ENCODE measurements around the gene ATP6V0A1. TPM values are rescaled to one million over a fixed set of nuclear protein-coding genes. Genes with fewer than 3 reads are reported as not detected.

ATP6V0A1 gene
- total and polyA plus RNA-seq, 2 donors (not counting 3 experiments of a cell fraction or from before 2014, with no cell fraction given): 37.3 to 49.2 TPM

GRCh38 chr17:42502926-42503325 is 44.2 kb downstream of the ATP6V0A1 start:
- no peak overlapping the region for H2AFZ ChIP-seq (ENCODE audit: low read depth, low read length)
- H3K4me2 ChIP-seq (ENCODE audit: insufficient read depth, low read length): no peak overlapping the region
- no peak overlapping the region for H3K27ac ChIP-seq (ENCODE audit: insufficient read depth, low read depth, low read length)
- no peak overlapping the region for H3K4me3 ChIP-seq (replicated peaks in 1 of 3; ENCODE audit: insufficient read depth in 1 of 3, low read depth in 1 of 3, low read length in 3 of 3)
- intact Hi-C loops (cut with micrococcal nuclease): no loop called here
- no peaks in the 10 kb centered on the region for H4K20me1 ChIP-seq (replicated peaks; ENCODE audit: control insufficient read depth, extremely low read depth, insufficient read depth, low read length)
- BruUV-seq (replicated peaks): no TSS peak
- H3K36me3 ChIP-seq (ENCODE audit: control insufficient read depth in 2 of 2, extremely low read depth in 1 of 2, insufficient read depth in 2 of 2, low read length in 2 of 2): peaks cover 0 to 13% of the 10 kb centered on the region in 2 experiments
- POLR2A ChIA-PET: no interaction called here
- no peaks in the 10 kb centered on the region for H3K9me1 ChIP-seq (replicated peaks; ENCODE audit: control insufficient read depth, extremely low read depth, insufficient read depth, low read length)
- no peaks in the 10 kb centered on the region for H3K9me3 ChIP-seq (replicated peaks; ENCODE audit: control insufficient read depth, insufficient read depth, low read length)
- no peak for TF ChIP-seq EZH2 (IDR thresholded peaks at IDR 0.05; ENCODE audit: borderline replicate concordance, low read depth, low read length, severe bottlenecking)
- TF ChIP-seq POLR2A (IDR thresholded peaks at IDR 0.05; ENCODE audit: low read depth, low read length): no peak
- TF ChIP-seq POLR2AphosphoS5 (IDR thresholded peaks at IDR 0.05; ENCODE audit: insufficient read depth, low read depth, low read length): no peak
- TF ChIP-seq MYC (IDR thresholded peaks at IDR 0.05; ENCODE audit: low read depth, low read length): no peak
- TF ChIP-seq, protein P1, sequence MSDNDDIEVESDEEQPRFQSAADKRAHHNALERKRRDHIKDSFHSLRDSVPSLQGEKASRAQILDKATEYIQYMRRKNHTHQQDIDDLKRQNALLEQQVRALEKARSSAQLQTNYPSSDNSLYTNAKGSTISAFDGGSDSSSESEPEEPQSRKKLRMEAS (IDR thresholded peaks at IDR 0.05; ENCODE audit: insufficient read depth, insufficient read length): no peak
- no peak for TF ChIP-seq JUN (IDR thresholded peaks at IDR 0.05; ENCODE audit: borderline replicate concordance, insufficient read depth, insufficient read length, low read depth)
- no peak for TF ChIP-seq FOS (IDR thresholded peaks at IDR 0.05; ENCODE audit: borderline replicate concordance, insufficient read depth, low read length)
- TF ChIP-seq, protein P2, sequence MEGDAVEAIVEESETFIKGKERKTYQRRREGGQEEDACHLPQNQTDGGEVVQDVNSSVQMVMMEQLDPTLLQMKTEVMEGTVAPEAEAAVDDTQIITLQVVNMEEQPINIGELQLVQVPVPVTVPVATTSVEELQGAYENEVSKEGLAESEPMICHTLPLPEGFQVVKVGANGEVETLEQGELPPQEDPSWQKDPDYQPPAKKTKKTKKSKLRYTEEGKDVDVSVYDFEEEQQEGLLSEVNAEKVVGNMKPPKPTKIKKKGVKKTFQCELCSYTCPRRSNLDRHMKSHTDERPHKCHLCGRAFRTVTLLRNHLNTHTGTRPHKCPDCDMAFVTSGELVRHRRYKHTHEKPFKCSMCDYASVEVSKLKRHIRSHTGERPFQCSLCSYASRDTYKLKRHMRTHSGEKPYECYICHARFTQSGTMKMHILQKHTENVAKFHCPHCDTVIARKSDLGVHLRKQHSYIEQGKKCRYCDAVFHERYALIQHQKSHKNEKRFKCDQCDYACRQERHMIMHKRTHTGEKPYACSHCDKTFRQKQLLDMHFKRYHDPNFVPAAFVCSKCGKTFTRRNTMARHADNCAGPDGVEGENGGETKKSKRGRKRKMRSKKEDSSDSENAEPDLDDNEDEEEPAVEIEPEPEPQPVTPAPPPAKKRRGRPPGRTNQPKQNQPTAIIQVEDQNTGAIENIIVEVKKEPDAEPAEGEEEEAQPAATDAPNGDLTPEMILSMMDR (IDR thresholded peaks at IDR 0.05; ENCODE audit: extremely low read depth in 1 of 2, insufficient read depth in 1 of 2, low read depth in 1 of 2, low read length in 2 of 2): no peak
- TF ChIP-seq GATA2 (IDR thresholded peaks at IDR 0.05; ENCODE audit: insufficient read depth, insufficient read length, low read depth, low read length): no peak
- H3K9ac ChIP-seq (replicated peaks; ENCODE audit: extremely low read depth, insufficient read depth, low read length): no peak overlapping the region
- DNase-seq (ENCODE audit: low read depth, low spot score) (no peak), FAIRE-seq (no peak)
- CTCF ChIA-PET: no interaction called here
- dilution Hi-C loops (cut with MboI; ENCODE audit: extremely low pct_ligation_motif_present, low sequenced_read_pairs): loop anchor here (25.0 kb wide), 1 partner anchor 166 kb away; no protein-coding TSS in a partner anchor
- H3K79me2 ChIP-seq (ENCODE audit: control insufficient read depth, insufficient read depth, low read length): no peaks in the 10 kb centered on the region
- H3K27me3 ChIP-seq (ENCODE audit: control insufficient read depth in 2 of 2, insufficient read depth in 2 of 2, low read length in 2 of 2): no peaks in the 10 kb centered on the region
- H3K4me1 ChIP-seq (ENCODE audit: control insufficient read depth, extremely low read depth, insufficient read depth, low read length): no peaks in the 10 kb centered on the region

Measured in endothelial cell of umbilical vein (primary cell).